Thyroid gland (tissue), 4 donors: Measurements from ENCODE around the gene KLHDC7B.

Source experiments
- POLR2A ChIP-seq, 2 donors: fragments of 450-650 bp; IDR thresholded peaks; one replicate each; pipeline ENCODE4 v1.6.1; 2017; ENCODE audit warnings: antibody characterized with exemption in 2 of 2, mild to moderate bottlenecking in 2 of 2, moderate library complexity in 1 of 2
- TF ChIP-seq, protein P1 (sequence below), 6 experiments: fragments of 200-600 bp in 3 of 6; fragments of 450-650 bp in 3 of 6; sonication (generic) in 3 of 6; IDR thresholded peaks; one replicate each; pipeline ENCODE4 v1.5.1; 2016 to 2019; ENCODE audit warnings: antibody characterized with exemption in 6 of 6, mild to moderate bottlenecking in 2 of 6, inconsistent platforms in 1 of 6, moderate library complexity in 1 of 6

DNA sequence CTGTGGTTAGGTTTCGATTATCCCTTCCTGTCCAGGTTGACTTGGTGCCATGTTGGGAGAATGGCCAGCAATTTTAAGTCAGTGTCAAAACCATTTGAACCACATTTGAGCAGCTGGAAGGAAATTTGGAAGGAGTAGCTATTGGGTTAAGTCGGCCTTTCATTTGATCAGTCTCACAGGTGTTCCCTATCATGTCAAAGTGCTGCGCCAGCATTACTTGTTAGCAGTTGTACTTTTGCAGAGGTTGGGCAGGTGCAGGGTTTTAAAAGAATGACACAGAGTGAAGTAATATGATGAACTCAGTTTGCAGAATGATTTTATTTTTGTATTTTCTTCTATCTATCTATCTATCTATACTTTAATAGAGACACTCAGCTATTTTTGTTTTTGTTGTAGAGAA is 9.5 kb upstream of the KLHDC7B start:
- TF ChIP-seq, protein P1, sequence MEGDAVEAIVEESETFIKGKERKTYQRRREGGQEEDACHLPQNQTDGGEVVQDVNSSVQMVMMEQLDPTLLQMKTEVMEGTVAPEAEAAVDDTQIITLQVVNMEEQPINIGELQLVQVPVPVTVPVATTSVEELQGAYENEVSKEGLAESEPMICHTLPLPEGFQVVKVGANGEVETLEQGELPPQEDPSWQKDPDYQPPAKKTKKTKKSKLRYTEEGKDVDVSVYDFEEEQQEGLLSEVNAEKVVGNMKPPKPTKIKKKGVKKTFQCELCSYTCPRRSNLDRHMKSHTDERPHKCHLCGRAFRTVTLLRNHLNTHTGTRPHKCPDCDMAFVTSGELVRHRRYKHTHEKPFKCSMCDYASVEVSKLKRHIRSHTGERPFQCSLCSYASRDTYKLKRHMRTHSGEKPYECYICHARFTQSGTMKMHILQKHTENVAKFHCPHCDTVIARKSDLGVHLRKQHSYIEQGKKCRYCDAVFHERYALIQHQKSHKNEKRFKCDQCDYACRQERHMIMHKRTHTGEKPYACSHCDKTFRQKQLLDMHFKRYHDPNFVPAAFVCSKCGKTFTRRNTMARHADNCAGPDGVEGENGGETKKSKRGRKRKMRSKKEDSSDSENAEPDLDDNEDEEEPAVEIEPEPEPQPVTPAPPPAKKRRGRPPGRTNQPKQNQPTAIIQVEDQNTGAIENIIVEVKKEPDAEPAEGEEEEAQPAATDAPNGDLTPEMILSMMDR (IDR thresholded peaks at IDR 0.05), result no peak
- TF ChIP-seq POLR2A (IDR thresholded peaks at IDR 0.05), result no peak
